Measurements from ENCODE around the gene SYTL3. TPM values are rescaled to one million over a fixed set of nuclear protein-coding genes. Genes with fewer than 3 reads are reported as not detected.

SYTL3 gene
- total RNA-seq, 4 donors from 2014 or later: 2.4 to 6.4 (median 2.9) TPM

GRCh38 chr6:158634695-158635426, 15.0 kb upstream of the SYTL3 start:
- WGBS, 2 donors (ENCODE audit: low coverage in 1 of 2): 64 to 67% methylated on average over 6 of the region's 6 CpGs
- TF ChIP-seq POLR2AphosphoS5 (IDR thresholded peaks at IDR 0.05): no peak
- no peak for TF ChIP-seq CTCF (IDR thresholded peaks at IDR 0.05)
- no peak for TF ChIP-seq EP300 (IDR thresholded peaks at IDR 0.05; ENCODE audit: low read depth)
- no peak for TF ChIP-seq POLR2A (IDR thresholded peaks at IDR 0.05)
- peaks cover 10 to 34% (median 26%) of the 10 kb centered on the region in 4 donors for H3K4me1 ChIP-seq
- no peak overlapping the region for H3K4me3 ChIP-seq
- peaks cover 0 to 16% (median 5%) of the 10 kb centered on the region in 4 donors for H3K36me3 ChIP-seq
- no peaks in the 10 kb centered on the region for H3K9me3 ChIP-seq
- in situ Hi-C loops (cut with MboI; ENCODE audit: low pct_ligation_motif_present in 1 of 4, low pct_unique_long_range_greater_than_20kb in 1 of 4, low sequenced_read_pairs in 3 of 4): no loop called here
- peak overlapping the region in 3 of 4 donors; percentile 18 to 35 (median 23) for H3K27ac ChIP-seq
- intact Hi-C loops (cut with DNase I; ENCODE audit: low total_unique reads): no loop called here
- no peak for DNase-seq
- no peaks in the 10 kb centered on the region for H3K27me3 ChIP-seq

DNA sequence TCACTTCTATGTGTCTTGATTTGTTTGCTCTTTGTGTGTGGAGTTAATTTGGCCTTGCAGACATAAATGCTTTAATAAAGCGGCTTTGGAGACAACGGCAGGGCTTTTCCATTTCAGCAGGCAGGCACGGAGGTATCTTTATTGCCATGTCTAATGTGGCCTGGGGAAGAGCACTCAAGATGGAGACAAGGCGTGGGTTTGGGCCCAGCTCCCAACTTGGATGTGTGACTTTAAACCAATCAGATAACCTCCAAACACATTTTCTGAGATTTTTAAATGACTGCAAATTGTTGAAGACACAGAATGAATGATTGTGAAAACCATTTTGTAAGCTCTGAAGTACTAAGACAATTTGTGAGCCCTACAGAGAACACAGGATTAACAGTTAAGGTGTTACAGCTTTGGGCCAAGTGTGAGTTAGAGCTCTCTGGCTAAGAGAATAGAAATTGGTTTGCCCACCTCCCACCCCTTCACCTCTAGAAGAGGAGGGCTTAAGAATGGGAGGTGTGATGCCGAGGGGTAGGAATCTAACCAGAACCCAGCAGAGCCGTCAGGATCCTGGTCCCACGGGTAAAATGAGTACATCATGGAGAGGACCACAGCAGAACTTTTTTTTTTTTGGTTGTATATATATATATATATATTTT, 14.3 kb upstream of the SYTL3 start:
- no peak for TF ChIP-seq CTCF (IDR thresholded peaks at IDR 0.05)
- in situ Hi-C loops (cut with MboI; ENCODE audit: low pct_ligation_motif_present in 1 of 4, low pct_unique_long_range_greater_than_20kb in 1 of 4, low sequenced_read_pairs in 3 of 4) (no loop called here), intact Hi-C loops (cut with DNase I; ENCODE audit: low total_unique reads) (no loop called here)
- H3K9me3 ChIP-seq: no peaks in the 10 kb centered on the region
- peak overlapping the region in 2 of 4 donors; percentile 23 to 35 for H3K27ac ChIP-seq
- 87 to 91% methylated on average over 6 to 7 of the region's 7 CpGs for WGBS, 2 donors (ENCODE audit: low coverage in 1 of 2)
- peaks cover 0 to 16% (median 5%) of the 10 kb centered on the region in 4 donors for H3K36me3 ChIP-seq
- no peaks in the 10 kb centered on the region for H3K27me3 ChIP-seq
- no peak overlapping the region for H3K4me3 ChIP-seq
- DNase-seq: no peak
- H3K4me1 ChIP-seq: peaks cover 10 to 31% (median 21%) of the 10 kb centered on the region in 4 donors

- intact Hi-C loops (cut with DNase I; ENCODE audit: low total_unique reads) (no loop called here), in situ Hi-C loops (cut with MboI; ENCODE audit: low pct_ligation_motif_present in 1 of 4, low pct_unique_long_range_greater_than_20kb in 1 of 4, low sequenced_read_pairs in 3 of 4) (no loop called here)
- 90 to 93% methylated on average over 6 to 8 of the region's 8 CpGs for WGBS, 2 donors (ENCODE audit: low coverage in 1 of 2)
- no peaks in the 10 kb centered on the region for H3K9me3 ChIP-seq
- no peak for DNase-seq
- H3K4me1 ChIP-seq: peaks cover under 1 to 29% (median 13%) of the 10 kb centered on the region in 4 donors
- H3K27me3 ChIP-seq: no peaks in the 10 kb centered on the region
- H3K4me3 ChIP-seq: no peak overlapping the region
- no peak for TF ChIP-seq POLR2AphosphoS5 (IDR thresholded peaks at IDR 0.05)
- TF ChIP-seq CTCF (IDR thresholded peaks at IDR 0.05): no peak
- no peak for TF ChIP-seq POLR2A (IDR thresholded peaks at IDR 0.05)
- TF ChIP-seq EP300 (IDR thresholded peaks at IDR 0.05; ENCODE audit: low read depth): no peak
- H3K36me3 ChIP-seq: peaks cover 0 to 16% (median 5%) of the 10 kb centered on the region in 4 donors
- no peak overlapping the region for H3K27ac ChIP-seq
Observed at GRCh38 chr6:158636778-158637177, 13.1 kb upstream of the SYTL3 start.

- Histone ChIP-seq H3K27ac (no peak overlapping the region), H3K36me3 (peaks cover 0 to 9% (median 4%) of the 10 kb centered on the region in 4 donors), H3K4me3 (no peak overlapping the region), H3K27me3 (no peaks in the 10 kb centered on the region), H3K9me3 (no peaks in the 10 kb centered on the region), H3K4me1 (peaks cover 14 to 34% (median 25%) of the 10 kb centered on the region in 4 donors)
- TF ChIP-seq POLR2AphosphoS5 (IDR thresholded peaks at IDR 0.05) (no peak), EP300 (IDR thresholded peaks at IDR 0.05; ENCODE audit: low read depth) (no peak), CTCF (IDR thresholded peaks at IDR 0.05) (no peak), POLR2A (IDR thresholded peaks at IDR 0.05) (no peak)
- in situ Hi-C loops (cut with MboI; ENCODE audit: low pct_ligation_motif_present in 1 of 4, low pct_unique_long_range_greater_than_20kb in 1 of 4, low sequenced_read_pairs in 3 of 4) (no loop called here), intact Hi-C loops (cut with DNase I; ENCODE audit: low total_unique reads) (no loop called here)
- no peak for DNase-seq
- WGBS, 2 donors (ENCODE audit: low coverage in 1 of 2): 70 to 83% methylated on average over 2 to 3 of the region's 3 CpGs
Observed at GRCh38 chr6:158638324-158638854, 11.5 kb upstream of the SYTL3 start.
